SHP77 treated with DMSO at 0.1 percent for 48 hours (cell line): ENCODE data around the gene OR1K1.
"Not testable (repeated sequence)": the region's sequence is repeated elsewhere in the genome, so short reads cannot be mapped to it uniquely, and the experiment has no call there.

Experiments
- DNase-seq: peaks from one replicate; lab custom pipeline; 2025; lab: John Stamatoyannopoulos, UW

OR1K1 gene, protein sequence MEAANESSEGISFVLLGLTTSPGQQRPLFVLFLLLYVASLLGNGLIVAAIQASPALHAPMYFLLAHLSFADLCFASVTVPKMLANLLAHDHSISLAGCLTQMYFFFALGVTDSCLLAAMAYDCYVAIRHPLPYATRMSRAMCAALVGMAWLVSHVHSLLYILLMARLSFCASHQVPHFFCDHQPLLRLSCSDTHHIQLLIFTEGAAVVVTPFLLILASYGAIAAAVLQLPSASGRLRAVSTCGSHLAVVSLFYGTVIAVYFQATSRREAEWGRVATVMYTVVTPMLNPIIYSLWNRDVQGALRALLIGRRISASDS

DNA sequence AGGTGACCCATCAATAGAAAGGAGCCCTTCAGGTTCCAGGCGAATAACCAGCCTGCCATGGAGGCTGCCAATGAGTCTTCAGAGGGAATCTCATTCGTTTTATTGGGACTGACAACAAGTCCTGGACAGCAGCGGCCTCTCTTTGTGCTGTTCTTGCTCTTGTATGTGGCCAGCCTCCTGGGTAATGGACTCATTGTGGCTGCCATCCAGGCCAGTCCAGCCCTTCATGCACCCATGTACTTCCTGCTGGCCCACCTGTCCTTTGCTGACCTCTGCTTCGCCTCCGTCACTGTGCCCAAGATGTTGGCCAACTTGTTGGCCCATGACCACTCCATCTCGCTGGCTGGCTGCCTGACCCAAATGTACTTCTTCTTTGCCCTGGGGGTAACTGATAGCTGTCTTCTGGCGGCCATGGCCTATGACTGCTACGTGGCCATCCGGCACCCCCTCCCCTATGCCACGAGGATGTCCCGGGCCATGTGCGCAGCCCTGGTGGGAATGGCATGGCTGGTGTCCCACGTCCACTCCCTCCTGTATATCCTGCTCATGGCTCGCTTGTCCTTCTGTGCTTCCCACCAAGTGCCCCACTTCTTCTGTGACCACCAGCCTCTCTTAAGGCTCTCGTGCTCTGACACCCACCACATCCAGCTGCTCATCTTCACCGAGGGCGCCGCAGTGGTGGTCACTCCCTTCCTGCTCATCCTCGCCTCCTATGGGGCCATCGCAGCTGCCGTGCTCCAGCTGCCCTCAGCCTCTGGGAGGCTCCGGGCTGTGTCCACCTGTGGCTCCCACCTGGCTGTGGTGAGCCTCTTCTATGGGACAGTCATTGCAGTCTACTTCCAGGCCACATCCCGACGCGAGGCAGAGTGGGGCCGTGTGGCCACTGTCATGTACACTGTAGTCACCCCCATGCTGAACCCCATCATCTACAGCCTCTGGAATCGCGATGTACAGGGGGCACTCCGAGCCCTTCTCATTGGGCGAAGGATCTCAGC is at the start of gene OR1K1:
OR1K1 (plus strand) TSS at position 58 of the 995 bp plus-strand sequence; CDS start at position 58, 0 bp downstream.
- DNase-seq: no peak

DNA sequence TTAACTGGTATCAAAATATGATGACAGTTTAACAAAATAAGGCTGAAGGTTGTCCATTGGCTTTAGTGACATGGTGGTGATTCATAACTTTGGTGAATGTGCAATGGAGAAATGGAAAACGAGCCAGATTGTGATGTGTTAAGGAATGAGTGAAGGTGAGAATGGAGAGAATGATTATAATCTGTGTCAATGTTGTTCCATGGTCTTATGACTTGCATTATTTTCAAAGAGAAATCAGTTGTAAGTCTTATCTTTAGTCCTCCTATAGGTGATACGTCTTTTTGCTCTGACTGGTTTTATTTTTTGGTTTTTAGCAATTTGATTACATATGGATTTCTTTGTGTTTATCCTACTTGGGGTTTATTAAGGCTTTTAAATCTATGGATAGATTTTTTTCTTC is 45.1 kb upstream of the OR1K1 start:
- DNase-seq: no peak

DNA sequence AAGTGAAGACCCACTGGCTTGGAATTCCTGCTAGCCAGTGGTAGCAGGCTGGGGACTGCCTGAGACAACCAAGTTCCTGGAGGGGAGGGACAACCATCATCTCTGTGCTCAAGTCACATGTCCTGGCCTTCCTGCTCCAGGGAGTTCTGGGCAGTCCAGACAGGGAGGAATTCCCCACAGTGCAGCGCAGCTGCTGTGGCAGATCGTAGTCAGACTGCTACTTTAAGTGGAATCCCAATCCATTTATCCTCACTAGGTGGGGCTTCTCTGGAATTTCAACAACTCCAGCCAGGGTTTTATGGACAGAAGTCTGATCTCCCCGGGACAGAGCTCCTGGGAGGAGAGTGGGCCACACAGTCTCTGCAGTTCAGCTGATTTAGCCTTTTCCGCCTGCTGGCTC is 32.1 kb upstream of the OR1K1 start:
- no peak for DNase-seq

DNA sequence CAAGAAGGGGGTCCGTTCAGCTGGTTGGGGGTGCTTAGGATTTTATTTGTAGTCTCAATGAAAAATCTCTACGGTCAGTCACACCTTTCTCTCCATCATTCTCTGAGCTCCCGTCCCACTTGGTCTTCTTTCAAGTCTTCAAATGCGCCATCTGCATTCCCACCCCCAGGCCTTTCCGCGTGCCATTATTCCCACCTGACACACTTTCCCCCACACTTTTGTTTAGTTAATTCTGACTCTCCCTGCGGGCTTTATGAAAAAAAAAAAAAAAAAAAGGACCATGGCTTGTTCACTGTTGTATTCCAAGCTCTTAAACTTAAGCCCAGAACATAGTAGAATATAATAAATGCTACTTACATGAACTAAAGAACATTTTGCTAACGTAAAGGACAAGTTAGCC is 22.9 kb upstream of the OR1K1 start:
- DNase-seq: no peak

DNA sequence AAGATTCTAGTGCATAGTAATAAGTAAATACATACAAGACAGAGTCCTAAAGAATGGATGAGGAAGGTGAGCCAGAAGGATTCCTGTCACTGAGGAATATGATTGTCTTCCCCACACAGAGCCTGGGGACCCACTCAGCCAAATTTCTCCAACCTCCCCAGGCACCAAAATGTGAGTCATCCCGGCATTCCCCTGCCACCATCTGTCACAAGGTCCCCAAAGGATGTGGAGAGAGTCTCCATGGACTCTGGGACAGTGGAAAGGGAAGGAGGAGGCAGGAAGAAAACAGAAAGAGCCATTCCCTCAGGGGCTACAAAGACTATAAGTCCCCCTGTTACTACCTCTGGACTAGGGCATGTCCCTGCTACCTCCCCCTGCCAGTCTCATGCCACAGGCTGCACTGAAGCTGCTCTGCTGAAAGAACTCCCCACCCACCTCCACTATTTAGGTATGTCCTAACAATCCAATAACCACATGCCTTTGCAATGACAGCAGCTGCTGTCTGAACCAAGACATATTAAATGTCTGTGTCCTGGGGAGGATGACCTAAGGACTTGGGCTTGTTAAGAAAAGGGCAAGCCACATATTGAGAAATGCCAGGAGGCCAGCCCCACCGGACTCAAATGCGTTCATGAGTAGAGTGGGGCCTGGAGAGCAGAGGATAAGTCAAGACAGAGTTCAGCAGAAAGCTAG is 21.8 kb upstream of the OR1K1 start:
- DNase-seq: no peak

DNA sequence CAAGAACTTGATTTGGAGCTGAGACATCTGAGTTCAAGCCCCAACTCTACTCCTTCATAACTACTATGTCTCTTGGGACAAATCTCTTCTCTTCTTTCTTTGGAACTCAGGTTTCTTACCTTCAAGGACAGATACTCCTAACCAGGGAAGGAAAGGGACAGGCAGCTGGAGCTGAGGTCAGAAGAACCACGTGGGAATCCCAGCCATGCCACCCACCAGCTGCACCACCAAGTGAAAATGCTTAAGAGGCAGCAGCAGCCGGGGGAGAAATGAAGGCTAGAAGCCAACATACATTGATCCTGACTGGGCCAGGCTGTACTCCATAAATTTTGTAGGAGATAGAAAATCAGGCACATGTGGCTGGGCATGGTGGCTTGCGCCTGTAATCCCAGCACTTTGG is 20.7 kb upstream of the OR1K1 start:
- DNase-seq: no peak

DNA sequence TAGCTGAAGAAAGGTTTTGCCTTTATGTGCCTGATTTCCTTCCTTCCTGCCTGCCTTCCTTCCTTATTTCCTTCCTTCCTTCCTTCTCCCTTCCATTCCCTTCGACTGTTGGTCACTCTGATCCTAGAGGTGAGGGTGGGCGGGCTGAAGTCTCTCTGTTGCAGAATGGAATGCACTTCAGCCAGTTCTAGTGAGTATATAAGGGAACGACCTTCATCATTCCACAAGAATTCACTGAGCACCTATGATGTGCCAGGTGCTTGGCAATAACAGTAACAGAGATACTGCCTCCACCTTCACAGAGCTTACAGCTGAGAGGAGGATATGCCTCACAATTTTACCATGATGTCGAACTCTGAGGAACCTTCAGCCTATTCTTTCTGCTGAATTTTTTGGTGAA is 19.9 kb upstream of the OR1K1 start:
- no peak for DNase-seq

DNA sequence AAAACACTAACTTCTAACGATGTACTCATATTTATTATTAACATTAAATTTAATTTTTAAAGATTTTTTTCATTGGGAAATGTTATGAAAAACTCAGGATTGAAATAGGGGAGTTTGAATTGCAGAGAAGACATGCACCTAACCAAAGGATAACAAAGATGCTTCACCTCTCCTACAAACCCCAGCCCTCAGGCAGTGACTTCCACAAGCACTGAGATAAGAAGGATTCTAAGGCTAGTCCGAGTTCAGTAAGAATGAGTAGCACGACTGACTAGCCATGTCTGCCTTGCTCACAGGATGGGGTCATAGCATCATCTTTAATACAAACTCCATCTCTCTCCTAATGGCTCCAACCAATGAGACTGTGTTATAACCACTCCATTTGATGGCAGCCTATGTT is 18.3 kb upstream of the OR1K1 start:
- DNase-seq: no peak

DNA sequence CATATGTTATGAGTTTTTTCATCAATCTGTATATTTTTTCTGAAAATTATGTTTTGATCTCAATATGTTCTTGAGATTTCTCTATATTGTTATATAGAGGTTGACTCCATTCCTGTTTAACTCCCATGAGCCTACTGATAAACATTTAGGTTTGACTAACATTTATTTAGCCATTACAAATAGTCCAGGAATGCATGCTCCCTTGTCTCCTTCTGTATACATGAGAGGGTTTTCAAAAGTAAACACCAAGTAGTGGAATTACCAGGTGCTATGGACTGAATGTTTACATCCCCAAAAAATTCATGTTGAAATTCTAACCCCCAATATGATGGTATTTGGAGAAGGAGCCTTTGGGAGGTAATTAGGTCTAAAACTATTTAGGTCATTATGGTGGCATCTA is 14.7 kb upstream of the OR1K1 start:
- no peak for DNase-seq

DNA sequence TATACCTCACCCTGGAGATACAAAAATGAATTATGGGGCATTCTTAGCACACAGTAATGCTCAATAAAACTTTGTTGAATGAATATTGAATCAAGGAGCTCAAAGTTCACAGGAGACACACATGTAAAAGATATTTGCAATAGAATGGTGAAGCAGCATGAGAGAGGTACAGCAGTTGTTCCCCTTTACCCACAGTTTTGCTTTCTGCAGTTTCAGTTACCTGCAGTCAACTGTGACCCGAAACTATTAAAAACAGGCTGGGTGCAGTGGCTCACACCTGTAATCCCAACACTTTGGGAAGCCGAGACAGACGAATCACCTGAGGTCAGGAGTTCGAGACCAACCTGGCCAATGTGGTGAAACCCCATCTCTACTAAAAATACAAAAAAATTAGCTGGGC is 13.6 kb upstream of the OR1K1 start:
- no peak for DNase-seq

DNA sequence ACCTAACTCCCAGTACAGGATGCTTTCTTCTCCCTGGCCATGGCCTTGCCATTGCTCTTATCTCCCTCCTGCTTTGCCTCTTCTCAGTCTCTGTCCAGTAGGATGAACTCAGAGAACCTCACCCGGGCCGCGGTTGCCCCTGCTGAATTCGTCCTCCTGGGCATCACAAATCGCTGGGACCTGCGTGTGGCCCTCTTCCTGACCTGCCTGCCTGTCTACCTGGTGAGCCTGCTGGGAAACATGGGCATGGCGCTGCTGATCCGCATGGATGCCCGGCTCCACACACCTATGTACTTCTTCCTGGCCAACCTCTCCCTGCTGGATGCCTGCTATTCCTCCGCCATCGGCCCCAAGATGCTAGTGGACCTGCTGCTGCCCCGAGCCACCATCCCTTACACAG is 11.1 kb upstream of the OR1K1 start, which contains the start of gene OR5C1:
OR5C1 (plus strand) TSS at position 103 of the 400 bp plus-strand sequence; CDS start at position 103, 0 bp downstream.
- no peak for DNase-seq

DNA sequence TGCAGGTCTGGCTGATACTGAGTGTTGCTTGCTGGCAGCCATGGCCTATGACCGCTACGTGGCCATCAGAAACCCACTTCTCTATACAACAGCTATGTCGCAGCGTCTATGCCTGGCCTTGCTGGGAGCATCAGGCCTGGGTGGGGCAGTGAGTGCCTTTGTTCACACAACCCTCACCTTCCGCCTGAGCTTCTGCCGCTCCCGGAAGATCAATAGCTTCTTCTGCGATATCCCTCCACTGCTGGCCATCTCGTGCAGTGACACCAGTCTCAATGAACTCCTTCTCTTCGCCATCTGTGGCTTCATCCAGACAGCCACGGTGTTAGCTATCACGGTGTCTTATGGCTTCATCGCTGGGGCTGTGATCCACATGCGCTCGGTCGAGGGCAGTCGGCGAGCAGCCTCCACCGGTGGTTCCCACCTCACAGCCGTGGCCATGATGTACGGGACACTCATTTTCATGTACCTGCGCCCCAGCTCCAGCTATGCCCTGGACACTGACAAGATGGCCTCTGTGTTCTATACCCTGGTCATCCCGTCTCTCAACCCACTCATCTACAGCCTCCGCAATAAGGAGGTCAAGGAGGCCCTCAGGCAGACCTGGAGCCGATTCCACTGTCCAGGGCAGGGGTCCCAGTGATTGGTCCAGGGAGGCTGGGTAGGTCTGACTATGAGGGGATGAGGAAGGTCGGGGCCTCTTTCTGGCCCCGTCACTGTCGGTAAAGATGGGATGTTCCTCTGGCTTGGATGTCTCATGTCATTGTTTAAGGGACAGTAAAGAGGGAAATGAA is 10.5 kb upstream of the OR1K1 start:
- no peak for DNase-seq

DNA sequence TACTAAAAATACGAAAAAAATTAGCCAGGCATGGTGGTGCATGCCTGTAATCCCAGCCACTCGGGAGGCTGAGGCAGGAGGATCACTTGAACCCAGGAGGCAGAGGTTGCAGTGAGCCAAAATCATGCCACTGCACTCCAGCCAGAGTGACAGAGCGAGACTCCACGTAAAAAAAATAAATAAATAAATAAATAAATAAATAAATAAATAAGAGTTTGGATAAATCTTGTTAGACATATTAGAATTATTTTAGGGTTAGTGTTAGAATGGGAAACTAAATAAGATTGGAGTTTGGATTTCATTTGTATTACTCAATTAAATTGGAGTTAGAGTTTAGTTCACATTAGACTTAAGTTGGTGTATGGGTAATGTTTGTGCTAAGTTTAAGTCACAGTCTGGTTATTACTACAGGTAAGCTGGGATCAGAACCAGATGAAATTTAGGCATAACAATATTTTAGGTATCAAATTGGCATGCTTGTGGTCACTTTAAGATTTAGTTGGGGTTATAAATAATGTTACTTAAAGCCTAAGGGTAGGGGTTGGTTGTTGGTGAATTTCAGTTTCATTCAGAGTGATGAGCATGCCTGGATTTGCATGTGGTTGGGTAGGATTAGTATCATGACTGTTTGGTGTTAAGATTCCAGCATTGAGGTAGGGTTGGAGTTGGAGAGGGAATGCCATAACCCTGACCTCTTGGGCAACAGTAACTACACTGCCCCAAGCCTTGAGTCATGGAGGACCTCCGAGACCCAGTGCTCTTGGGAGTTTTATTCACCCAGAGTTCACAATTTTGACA is 7.9 kb upstream of the OR1K1 start:
- no peak for DNase-seq

DNA sequence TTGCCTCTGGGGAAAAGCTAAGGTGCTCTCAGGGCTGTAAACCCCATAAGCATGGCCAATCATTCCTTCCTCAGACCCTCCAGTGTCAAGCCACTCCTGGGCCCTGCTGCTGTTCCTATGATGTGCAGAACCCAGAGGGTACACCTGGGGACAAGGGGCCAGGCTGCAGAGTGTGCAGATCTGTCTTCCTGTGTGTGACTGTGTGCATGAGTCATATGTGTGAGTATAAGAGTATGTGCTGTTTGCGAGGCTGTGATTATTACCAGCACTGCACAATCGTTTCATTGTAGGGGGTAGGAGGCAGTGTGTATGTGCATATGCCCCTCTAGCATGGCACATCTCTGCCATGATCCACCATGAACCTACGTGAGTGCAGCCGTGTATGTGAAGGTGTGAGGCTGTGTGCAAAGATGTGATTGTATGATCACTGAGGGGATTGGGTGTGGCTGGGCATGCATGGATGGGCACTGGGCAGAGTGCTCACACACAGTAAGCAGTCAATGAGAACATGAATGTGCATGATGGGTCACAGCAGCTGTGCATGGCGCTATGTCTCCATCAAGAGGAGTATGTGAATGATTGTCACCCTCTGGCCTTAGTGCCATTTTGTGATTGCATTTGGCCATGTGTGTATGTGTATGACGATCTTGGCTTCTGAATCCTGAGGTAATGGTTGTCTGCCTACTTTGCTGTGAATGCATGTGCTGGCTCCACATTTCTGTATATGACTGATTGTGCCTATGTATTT is 2.4 kb upstream of the OR1K1 start:
- DNase-seq: no peak

DNA sequence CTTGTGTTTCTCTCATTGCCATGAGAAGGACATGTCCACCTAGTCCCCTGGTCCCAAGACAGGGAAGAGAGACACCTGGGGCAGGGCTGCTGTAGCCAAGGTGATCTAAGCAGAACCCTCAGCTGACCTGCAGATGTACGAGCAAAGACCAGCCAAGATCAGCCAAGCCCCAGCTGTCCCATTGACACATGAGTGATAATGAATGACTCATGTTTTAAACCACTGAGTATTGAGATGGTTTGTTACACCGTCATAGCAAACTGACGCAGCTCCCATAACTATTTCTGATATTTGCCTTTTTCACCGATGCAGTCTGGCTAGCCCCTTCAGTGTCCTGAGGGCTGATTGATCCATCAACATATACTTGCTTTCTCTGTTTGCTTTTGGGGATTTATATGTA is 6.7 kb downstream of the OR1K1 start:
- no peak for DNase-seq

DNA sequence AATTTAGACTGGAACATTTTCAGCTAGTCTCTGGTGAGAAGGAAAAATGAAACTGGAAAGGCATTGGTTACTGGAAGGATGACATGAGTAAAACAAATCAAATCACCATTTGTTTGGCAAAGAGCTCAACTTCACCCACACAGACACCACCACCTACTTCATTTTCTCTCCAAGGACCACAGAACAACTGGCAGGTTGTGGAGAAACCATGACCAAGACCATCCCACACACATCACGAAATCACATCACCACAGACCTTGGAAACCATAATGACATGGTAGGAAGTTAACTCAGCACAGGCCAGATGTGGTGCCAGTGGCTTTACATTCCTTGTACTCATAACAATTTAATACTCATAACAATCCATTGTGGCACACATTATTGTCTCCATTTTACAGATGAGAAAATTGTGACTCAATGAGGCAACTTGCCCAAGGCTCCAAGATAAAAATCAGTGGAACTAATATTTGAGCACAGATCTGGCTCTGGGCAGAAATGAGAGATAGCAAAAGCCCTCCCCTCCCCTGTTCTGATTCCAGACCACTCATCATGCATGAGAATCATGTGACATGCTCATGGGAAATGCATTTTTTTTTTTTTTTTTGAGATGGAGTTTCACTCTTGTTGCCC is 7.5 kb downstream of the OR1K1 start:
- no peak for DNase-seq

DNA sequence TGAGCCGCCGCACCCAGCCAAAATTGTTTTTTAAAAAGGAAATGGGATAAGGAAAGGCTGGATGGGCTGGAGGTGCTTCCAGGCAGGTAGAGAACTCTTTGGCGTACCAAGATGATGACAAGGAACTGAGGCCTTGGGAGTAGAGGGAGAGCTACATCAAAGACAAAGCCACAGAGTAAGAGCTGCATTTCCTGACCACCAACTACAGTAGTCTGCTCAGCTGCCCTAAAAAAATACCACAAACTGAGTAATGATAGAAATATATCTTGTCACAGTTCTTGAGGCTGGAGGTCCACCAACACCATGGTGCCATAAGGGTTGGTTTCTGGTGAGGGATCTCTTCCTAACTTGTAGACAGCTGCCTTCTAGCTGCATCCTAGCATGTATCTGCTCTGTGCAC is 8.2 kb downstream of the OR1K1 start:
- DNase-seq: no peak

DNA sequence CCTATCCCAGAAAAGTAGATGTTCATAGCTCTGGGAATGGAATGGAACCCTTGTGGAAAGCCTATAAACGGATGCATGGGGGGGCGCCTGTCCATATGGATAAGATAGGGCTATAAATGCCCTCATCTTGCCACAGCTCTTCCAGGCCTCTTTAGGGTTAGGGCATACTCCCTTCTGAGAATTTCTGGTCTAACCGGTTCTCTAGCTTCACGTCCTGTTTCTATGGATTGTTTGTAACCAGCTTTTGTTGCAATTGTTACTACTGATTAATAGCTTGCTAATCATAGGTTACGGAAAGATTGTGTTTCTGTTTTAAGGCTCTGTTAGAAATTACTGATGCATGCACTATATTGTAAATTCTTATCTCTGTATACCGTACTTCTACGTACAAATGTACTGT is 9.3 kb downstream of the OR1K1 start:
- not testable (repeated sequence) for DNase-seq

DNA sequence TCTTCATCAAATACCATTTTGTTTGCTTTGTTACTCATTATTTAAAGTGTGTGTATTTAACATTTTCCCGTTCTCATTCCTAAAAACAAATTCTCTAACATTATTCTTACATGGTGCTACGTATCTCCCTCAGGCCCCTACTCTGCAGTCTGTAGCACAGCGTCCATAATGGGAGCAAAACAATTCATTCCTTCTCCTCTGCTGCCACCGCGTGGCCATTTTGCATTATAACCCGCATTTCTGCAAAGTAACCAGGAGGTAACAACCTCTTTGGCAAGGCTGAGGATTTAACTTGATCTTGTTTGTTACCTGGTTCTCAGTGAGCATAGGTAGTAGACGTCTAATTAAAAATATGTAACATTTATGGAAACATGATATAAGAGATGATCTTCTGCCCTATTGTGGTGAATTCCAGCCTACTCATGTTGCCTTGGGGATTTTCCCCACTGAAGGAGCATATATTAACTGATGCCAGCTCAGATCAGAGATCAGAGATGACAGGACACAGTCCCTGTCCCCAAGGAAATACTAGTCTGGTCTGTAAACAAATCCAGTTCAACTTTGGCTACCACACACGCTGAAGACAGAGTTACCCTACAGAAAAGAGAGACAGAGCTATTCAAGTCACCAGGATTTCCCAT is 10.5 kb downstream of the OR1K1 start:
- peak; percentile 67 for DNase-seq
